GDM1 (cell line): ENCODE results near the gene BEST1.

ENCODE experiments used
- DNase-seq: peaks from one replicate; lab custom pipeline; 2025; lab: John Stamatoyannopoulos, UW

BEST1 gene

GRCh38 chr11:61916737-61917333 lies 33.3 kb upstream of the BEST1 start:
- no peak for DNase-seq

GRCh38 chr11:61917334-61918109 lies 32.6 kb upstream of the BEST1 start, which contains the start of gene RAB3IL1:
Gene RAB3IL1, minus strand, starts transcription at chr11:61917566. Its CDS starts 199 bp downstream, at chr11:61917367.
- no peak for DNase-seq

DNA sequence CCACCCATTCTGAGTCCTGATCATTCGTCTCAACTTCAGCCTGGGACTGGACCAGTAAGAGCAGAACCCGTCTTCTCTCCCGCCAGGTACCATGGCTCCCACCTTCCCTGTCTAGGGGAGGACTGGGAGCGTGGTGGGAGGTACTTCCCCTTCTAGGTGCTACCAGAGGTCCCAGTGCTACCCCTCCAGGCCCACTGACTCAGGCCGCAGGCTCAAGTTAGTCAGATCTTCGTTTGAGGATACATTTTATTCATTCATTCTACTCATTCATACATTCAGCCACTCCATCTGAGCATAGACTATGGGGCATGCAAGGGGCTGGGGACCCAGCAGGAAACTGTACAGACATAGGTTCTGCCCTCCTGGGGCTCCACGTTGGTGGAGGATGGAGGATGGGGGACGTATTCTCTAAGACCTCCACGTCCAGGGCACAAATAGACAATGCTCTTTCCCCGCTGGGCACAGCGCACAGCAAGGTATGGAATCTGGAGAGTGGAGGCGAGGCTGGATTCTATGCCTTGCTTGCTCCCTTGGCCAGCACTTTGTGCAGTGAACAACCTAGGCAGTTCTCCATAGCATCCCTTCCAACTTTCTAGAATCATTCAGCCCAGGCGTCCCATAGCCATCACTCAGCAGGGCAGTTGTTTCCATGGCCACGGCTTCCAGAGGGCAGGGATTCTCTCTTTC lies 31.8 kb upstream of the BEST1 start:
- no peak for DNase-seq

DNA sequence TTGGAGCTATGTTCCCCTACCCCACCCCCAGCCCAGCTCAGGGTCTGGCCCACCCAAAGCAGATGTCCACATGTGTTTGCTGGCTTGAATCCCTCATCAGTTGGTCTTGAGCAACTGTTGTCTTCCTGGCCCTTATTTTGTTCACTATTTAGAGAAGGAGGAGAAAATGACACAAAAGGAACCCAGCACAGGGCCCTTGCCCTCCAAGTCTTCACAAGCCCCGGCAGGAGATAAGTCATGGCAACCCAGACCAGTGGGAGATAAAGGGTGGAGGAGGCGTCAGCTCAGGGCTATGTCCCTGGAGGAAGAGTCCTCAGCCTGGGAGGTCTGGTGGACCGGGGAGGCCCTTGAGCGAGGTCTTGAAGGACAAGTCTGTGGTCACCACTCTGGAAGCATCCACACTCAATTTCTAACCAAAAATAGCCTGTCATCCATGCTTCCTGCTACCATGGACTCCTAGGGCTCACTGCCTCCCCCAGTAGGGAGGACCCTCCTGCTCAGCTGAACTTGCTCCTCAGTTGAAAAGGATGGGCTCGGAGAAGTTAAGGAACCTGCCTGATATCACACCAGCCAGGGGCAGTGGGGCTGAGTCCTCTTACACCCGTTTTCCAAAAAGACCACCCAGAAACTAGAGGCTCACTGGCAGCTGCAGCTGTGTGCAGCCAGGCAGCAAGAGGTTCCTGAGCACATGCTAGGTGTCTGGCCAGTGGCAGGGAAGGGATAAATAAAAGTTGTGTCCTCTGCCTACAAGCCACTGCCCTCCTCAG lies 31.0 kb upstream of the BEST1 start:
- DNase-seq: no peak

- no peak for DNase-seq
Observed at GRCh38 chr11:61919705-61920631, 30.2 kb upstream of the BEST1 start.

GRCh38 chr11:61921446-61921845 lies 28.7 kb upstream of the BEST1 start:
- DNase-seq: no peak

- peak; percentile 74 for DNase-seq
Observed at GRCh38 chr11:61922539-61922938, 27.6 kb upstream of the BEST1 start.

- no peak for DNase-seq
Observed at GRCh38 chr11:61923166-61924063, 26.7 kb upstream of the BEST1 start.

GRCh38 chr11:61924064-61924455 lies 26.1 kb upstream of the BEST1 start:
- DNase-seq: no peak

GRCh38 chr11:61925736-61926135 lies 24.4 kb upstream of the BEST1 start:
- DNase-seq: no peak

- no peak for DNase-seq
Observed at GRCh38 chr11:61926235-61926634, 23.9 kb upstream of the BEST1 start.

- no peak for DNase-seq
Observed at GRCh38 chr11:61927501-61927900, 22.6 kb upstream of the BEST1 start.

DNA sequence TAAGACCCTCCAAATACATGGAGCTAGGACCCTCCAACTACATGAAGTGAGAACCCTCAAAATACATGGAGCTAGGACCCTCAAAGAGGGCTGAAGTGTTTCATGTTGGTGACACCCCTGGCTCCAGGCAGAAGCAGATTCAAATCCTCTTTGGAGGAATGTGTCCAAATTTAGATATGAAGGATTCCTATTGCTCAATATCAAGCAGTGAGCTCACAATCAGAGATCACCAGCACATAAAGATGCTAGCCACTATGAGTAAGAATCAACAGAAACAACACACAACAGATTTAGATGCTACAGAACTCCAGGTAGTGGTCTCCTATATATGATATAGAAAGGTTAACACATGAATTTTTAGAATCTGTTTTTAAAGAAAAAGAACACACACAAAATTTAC lies 21.5 kb upstream of the BEST1 start:
- DNase-seq: no peak

DNA sequence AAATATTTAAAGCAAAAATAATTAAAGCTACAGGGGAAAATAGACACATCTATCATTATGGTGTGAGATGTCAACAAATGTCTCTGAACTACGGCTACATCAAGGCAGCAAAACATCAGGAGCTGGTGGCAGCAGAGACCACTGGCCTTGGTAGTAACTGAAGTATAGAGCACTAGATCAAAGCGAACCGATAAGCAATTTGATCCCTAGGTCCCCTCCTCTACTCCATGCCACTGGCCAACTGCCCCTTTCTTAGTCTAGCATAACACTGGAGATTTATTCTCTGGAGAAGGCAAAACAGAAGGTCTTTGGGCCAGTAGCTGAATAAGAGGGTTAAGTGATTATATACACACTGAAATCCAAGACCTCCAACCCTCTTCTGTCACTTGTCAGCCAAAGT lies 19.2 kb upstream of the BEST1 start:
- DNase-seq: no peak

DNA sequence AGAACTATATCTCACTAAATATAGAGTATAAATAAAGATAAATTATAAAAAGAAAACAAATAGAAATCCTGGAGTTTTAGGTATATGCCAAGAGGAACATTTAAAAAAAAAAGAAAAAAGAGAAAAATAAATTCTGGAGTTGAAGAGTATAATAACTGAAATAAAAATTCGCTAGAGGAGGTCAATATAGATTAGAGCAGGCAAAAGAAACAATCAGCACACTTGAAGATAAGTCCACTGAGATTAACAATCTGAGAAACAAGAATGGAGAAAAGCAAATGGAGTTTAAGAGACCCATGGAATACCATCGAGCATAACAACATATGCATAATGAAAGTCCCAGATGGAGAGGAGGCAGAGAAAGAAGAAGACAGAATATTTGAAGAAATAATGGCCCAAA lies 14.3 kb upstream of the BEST1 start:
- no peak for DNase-seq

DNA sequence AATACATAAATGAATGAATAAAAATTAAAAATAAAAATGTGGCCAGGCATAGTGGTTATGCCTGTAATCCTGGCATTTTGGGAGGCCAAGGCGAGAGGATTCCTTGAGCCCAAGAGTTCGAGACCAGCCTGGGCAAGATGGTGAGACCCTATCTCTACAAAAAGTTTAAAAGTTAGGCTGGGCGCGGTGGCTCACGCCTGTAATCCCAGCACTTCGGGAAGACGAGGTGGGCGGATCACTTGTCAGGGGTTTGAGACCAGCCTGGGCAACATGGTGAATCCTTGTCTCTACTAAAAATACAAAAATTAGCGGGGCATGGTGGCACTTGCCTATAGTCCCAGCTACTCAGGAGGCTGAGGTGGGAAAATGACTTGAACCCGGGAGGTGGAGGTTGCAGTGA lies 9.7 kb upstream of the BEST1 start:
- DNase-seq: no peak

DNA sequence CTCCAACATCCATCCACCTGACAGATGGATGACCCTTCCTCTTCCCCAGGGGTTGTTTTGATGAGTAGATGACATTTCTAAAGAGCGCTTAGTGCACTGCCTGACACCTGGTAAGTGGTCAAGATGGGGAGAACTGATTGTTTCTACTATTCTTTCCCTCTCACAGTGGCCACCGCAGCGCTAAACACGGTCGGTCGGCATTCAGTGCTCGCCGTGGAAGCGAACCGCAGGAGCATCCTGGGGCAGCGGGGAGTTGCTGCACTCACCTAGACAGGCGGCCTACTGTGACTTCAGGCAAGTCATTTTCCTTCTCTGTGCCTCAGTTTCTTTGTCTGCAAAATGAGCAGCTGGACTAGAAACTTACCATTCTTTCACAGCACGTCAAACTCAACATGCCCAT lies 5.0 kb upstream of the BEST1 start:
- DNase-seq: no peak

- no peak for DNase-seq
Observed at GRCh38 chr11:61946894-61947293, 3.3 kb upstream of the BEST1 start.

DNA sequence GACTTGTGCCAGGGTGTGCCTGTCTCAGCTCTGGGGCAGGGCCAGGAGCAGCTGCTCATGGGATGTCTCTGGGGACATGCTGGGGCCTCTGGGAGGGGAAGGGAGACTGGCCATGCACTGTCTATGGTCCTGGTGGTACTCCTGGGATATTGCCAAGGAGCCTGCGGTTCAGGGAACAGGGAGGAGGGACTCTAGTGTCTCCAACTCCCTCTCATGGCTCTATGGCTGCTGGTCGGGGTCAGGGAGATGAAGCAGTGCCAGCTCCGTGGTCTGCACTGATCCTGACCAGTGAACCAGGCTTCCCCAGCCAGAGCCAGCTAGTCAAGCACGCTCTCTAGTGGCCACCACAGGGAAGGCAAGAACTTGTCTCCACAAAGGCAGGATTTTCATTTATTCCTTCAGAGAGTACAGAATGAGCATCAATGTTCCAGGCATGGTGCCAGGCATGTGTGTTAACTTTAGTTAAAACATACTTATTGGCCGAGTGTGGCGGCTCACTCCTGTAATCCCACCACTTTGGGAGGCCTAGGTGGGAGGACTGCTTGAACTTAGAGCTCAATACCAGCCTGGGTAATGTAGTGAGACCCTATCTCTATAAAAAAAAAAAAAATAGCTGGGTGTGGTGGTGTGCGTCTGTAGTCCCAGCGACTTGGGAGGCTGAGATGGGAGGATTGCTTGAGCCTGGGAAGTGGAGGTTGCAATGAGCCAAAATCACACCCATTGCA lies 2.5 kb upstream of the BEST1 start:
- peak; percentile 54 for DNase-seq

- no peak for DNase-seq
Observed at GRCh38 chr11:61948505-61948904, 1.6 kb upstream of the BEST1 start.
